ENCODE results near the gene HOXB13.

DNA sequence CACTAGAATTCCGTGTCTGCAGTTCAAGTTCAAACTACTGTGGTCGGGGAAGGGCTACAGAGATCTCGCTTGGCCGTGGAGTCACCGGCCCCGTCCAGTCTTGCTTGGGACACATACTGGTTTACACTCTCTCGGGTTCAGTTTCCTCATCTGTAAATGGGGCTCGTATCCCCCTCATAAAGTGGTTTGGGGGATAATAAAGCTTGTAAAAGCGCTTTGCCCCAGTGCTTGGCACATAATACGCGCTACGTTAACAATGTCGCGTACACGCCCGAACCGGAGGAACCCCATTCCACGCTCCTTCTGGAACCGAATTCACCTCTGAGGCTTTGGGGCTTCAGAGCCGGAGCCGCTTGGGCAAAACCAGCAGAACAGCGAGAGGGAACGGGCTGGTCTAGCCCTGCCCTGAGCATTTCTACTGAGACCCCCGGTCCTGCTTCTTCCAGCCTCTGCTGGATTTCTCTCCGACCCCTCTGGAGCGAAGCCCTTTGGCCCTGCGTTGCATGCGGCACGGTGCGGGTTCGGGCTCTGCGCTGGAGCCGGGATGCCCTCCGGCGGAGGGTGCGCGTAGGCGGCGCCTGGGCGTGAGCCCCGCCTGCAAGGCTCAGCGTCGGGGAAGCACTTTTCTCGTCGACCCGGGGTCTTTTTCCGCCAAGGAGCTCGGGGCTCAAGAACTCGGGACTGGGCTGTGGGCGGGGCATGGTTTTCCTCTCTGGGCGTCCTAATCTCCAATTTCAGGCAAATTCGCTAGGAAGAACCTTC, 26.1 kb upstream of the HOXB13 start:
- TF ChIP-seq CTCF (IDR thresholded peaks at IDR 0.05) = no peak
- TF ChIP-seq POLR2A (IDR thresholded peaks at IDR 0.05) = no peak

Measured in thyroid gland (tissue), 4 donors.